HUDEP-2 (cell line): Measurements from ENCODE around the gene SECTM1.
"Not testable (repeated sequence)": the region's sequence is repeated elsewhere in the genome, so short reads cannot be mapped to it uniquely, and the experiment has no call there.

Experiments
- DNase-seq, 76 experiments: peaks; one replicate each; lab custom pipeline; 2025; ENCODE audit not compliant: unreplicated experiment in 76 of 76; lab: John Stamatoyannopoulos, UW

The SECTM1 gene

GRCh38 chr17:82370471-82371332, 37.1 kb upstream of the SECTM1 start:
- DNase-seq: no peak

- no peak for DNase-seq
These were observed 35.6 kb upstream of the SECTM1 start for GRCh38 chr17:82369211-82369610.

- peak in 12 of 76 experiments; percentile 11 to 77 (median 32) for DNase-seq
These were observed 34.4 kb upstream of the SECTM1 start for GRCh38 chr17:82367724-82368524.

GRCh38 chr17:82366749-82367148, 33.2 kb upstream of the SECTM1 start:
- DNase-seq: no peak

- no peak for DNase-seq
These were observed 32.2 kb upstream of the SECTM1 start for GRCh38 chr17:82365606-82366295.

- no peak for DNase-seq
These were observed 28.5 kb upstream of the SECTM1 start for GRCh38 chr17:82361885-82362633.

- DNase-seq: not testable (repeated sequence)
These were observed 26.0 kb upstream of the SECTM1 start for GRCh38 chr17:82359451-82360074.

GRCh38 chr17:82358465-82359350, 25.1 kb upstream of the SECTM1 start, which contains the start of gene TEX19:
TSS of gene TEX19 (plus strand) at chr17:82359247. CDS start at chr17:82362151, 2,904 bp downstream.
- peak in 14 of 76 experiments; percentile 6 to 33 (median 14) for DNase-seq

- no peak for DNase-seq
These were observed 23.8 kb upstream of the SECTM1 start for GRCh38 chr17:82357394-82357793.

GRCh38 chr17:82356845-82357355, 23.3 kb upstream of the SECTM1 start:
- no peak for DNase-seq

GRCh38 chr17:82355770-82356427, 22.3 kb upstream of the SECTM1 start:
- DNase-seq: no peak

GRCh38 chr17:82354804-82355308, 21.3 kb upstream of the SECTM1 start:
- DNase-seq: no peak

- DNase-seq: no peak
These were observed 19.9 kb upstream of the SECTM1 start for GRCh38 chr17:82353484-82353883.

GRCh38 chr17:82351713-82352488, 18.3 kb upstream of the SECTM1 start:
- DNase-seq: peak in 69 of 76 experiments; percentile 16 to 86 (median 64)

- no peak for DNase-seq
These were observed 17.7 kb upstream of the SECTM1 start for GRCh38 chr17:82351254-82351712.

GRCh38 chr17:82350182-82351030, 16.8 kb upstream of the SECTM1 start:
- DNase-seq: peak in 49 of 76 experiments; percentile 9 to 80 (median 37)
